Chondrocyte (in vitro differentiated cells): ENCODE measurements around the gene AHCY. TPM values are rescaled to one million over a fixed set of nuclear protein-coding genes. Genes with fewer than 3 reads are reported as not detected.

Experiments
- DNase-seq: peaks from one replicate; pipeline ENCODE4 v3.0.0; 2021; ENCODE audit warnings: mixed read lengths, low spot score
- H3K27ac Mint-ChIP-seq: one replicate; pipeline ENCODE4 v1.8.0; 2021; ENCODE audit warnings: mild to moderate bottlenecking, moderate library complexity, mixed read lengths; ENCODE audit not compliant: unreplicated experiment
- H3K27me3 Mint-ChIP-seq: 2 replicates; pipeline ENCODE4 v1.8.0; 2021; ENCODE audit warnings: low read depth, mixed read lengths
- H3K36me3 Mint-ChIP-seq: 2 replicates; pipeline ENCODE4 v1.8.0; 2021; ENCODE audit warnings: low read depth, mixed read lengths
- H3K4me1 Mint-ChIP-seq: 2 replicates; pipeline ENCODE4 v1.8.0; 2021; ENCODE audit warnings: low read depth, mild to moderate bottlenecking, mixed read lengths
- H3K4me3 Mint-ChIP-seq: one replicate; pipeline ENCODE4 v1.8.0; 2021; ENCODE audit warnings: mild to moderate bottlenecking, moderate library complexity, mixed read lengths; ENCODE audit not compliant: unreplicated experiment
- H3K9me3 Mint-ChIP-seq: 2 replicates; pipeline ENCODE4 v1.8.0; 2021; ENCODE audit warnings: low read depth, mixed read lengths
- CTCF ChIP-seq: fragments of 200-600 bp; sonication (generic); IDR thresholded peaks from 2 replicates; pipeline ENCODE4 v1.5.0; 2021; ENCODE audit warnings: antibody characterized with exemption, mild to moderate bottlenecking, moderate library complexity
- total RNA-seq: library from RNA; stranded (reverse); gene quantifications from 3 replicates; pipeline ENCODE4 v1.2.1, GENCODE V29; 2021

AHCY gene
- total RNA-seq, 1 donor from 2014 or later = 162 TPM

- no peaks in the 10 kb centered on the region for H3K27me3 Mint-ChIP-seq
- no peak for DNase-seq
- H3K4me1 Mint-ChIP-seq = no peaks in the 10 kb centered on the region
- H3K4me3 Mint-ChIP-seq = no peak overlapping the region
- no peak overlapping the region for H3K27ac Mint-ChIP-seq
- H3K9me3 Mint-ChIP-seq = no peaks in the 10 kb centered on the region
- peaks cover 33% of the 10 kb centered on the region for H3K36me3 Mint-ChIP-seq
- TF ChIP-seq CTCF = no peak
Observed at GRCh38 chr20:34296468-34296867, 6.7 kb downstream of the AHCY start.

GRCh38 chr20:34295284-34295683, 7.9 kb downstream of the AHCY start:
- no peaks in the 10 kb centered on the region for H3K9me3 Mint-ChIP-seq
- H3K27me3 Mint-ChIP-seq = no peaks in the 10 kb centered on the region
- no peaks in the 10 kb centered on the region for H3K4me1 Mint-ChIP-seq
- no peak for TF ChIP-seq CTCF
- H3K4me3 Mint-ChIP-seq = no peak overlapping the region
- no peak overlapping the region for H3K27ac Mint-ChIP-seq
- no peak for DNase-seq
- peaks cover 44% of the 10 kb centered on the region for H3K36me3 Mint-ChIP-seq

- H3K9me3 Mint-ChIP-seq = no peaks in the 10 kb centered on the region
- no peaks in the 10 kb centered on the region for H3K4me1 Mint-ChIP-seq
- no peak for DNase-seq
- peaks cover 51% of the 10 kb centered on the region for H3K36me3 Mint-ChIP-seq
- H3K27me3 Mint-ChIP-seq = no peaks in the 10 kb centered on the region
- H3K27ac Mint-ChIP-seq = no peak overlapping the region
- no peak overlapping the region for H3K4me3 Mint-ChIP-seq
- no peak for TF ChIP-seq CTCF
Observed at GRCh38 chr20:34294563-34294962, 8.6 kb downstream of the AHCY start.

GRCh38 chr20:34293589-34293988, 9.6 kb downstream of the AHCY start:
- no peaks in the 10 kb centered on the region for H3K27me3 Mint-ChIP-seq
- H3K4me3 Mint-ChIP-seq = no peak overlapping the region
- H3K9me3 Mint-ChIP-seq = no peaks in the 10 kb centered on the region
- H3K36me3 Mint-ChIP-seq = peaks cover 53% of the 10 kb centered on the region
- H3K4me1 Mint-ChIP-seq = no peaks in the 10 kb centered on the region
- no peak for TF ChIP-seq CTCF
- no peak overlapping the region for H3K27ac Mint-ChIP-seq
- no peak for DNase-seq

GRCh38 chr20:34293119-34293518, 10.0 kb downstream of the AHCY start:
- Mint-ChIP-seq H3K36me3 (peaks cover 57% of the 10 kb centered on the region), H3K4me3 (no peak overlapping the region), H3K9me3 (no peaks in the 10 kb centered on the region), H3K4me1 (no peaks in the 10 kb centered on the region), H3K27me3 (no peaks in the 10 kb centered on the region), H3K27ac (no peak overlapping the region)
- no peak for DNase-seq
- no peak for TF ChIP-seq CTCF
